Head of caudate nucleus (tissue), 42 donors: ENCODE results near the gene ZNF735.
A peak's percentile ranks its signal among the peaks of the same experiment; 100 is the strongest.
"Not testable (repeated sequence)": the region's sequence is repeated elsewhere in the genome, so short reads cannot be mapped to it uniquely, and the experiment has no call there.

Source experiments
- DNase-seq, 42 donors: peaks; one replicate each; pipeline versions ENCODE4 v3.0.0 to v3.0.0-alpha.2; 2020 to 2021; ENCODE audit warnings: mixed read lengths in 7 of 42
- intact Hi-C: fragments of 100-400 bp; cut with DNase I; formaldehyde crosslinking; loops from one replicate; pipeline ENCODE4 v1.15.0; 2022

The ZNF735 gene

DNA sequence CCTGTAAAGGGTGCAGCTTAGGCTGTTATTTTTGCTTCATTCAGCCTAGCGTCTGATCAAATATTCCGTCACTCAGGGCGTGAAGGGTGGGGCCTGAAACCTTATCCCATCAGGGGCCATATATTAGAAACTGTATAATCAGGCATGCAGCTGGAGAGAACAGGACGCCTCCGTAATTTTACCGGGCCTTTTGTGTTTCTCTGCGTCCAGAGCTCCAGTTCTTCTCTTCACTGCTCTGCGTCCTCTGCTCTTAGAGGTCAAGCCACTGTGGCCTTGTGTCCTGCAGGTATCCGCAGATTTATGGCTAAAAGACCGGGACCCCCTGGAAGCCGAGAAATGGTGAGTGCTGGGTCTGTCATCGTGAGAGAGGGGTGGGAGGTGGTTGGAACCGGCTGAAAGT, at the start of gene ZNF735:
Gene ZNF735, plus strand, starts transcription at position 301 of the 400 bp plus-strand sequence. Its CDS starts 0 bp downstream, at position 301.
- intact Hi-C loops, result no loop called here

DNA sequence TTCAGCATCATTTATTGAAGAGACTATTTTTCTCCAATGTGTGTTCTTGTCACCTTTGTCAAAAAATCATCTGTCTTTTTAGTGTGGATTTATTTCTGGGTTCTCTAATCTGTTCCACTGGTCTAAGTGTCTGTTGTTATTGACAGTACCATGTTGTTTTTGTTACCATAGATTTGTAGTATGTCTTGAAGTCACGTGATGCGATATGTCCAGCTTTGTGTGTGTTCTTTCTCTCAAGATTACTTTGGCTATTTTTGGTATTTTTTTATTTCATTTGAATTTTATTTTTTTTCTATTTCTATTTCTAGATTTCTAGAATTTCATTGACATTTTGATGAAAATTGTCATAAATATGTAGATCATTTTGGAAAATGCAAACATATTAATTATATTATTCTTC, 36.0 kb upstream of the ZNF735 start:
- DNase-seq, intact Hi-C loops: not testable (repeated sequence)

More for the DNA sequence above, at the start of gene ZNF735:
- no peak for DNase-seq

DNA sequence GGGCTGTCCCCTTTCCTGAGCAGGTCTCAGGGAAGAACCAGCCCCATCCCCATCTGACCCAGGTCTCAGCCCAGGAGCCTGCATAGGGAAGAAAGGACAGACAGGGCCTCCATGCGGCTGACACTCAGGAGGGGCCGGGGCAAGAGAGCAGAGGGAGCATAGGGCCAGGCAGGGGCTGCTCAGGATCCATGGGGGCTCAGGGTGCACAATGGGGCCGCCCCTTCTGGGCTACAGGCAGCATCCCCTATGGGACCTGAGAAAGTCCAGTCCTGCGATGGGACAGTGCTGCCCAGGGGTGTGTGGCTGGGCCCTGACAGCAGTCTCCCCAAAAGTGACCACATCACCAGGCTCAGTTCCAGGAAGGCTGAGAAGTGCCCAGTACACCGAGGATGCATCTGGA, 32.7 kb upstream of the ZNF735 start:
- intact Hi-C loops, result no loop called here
- DNase-seq, result no peak

DNA sequence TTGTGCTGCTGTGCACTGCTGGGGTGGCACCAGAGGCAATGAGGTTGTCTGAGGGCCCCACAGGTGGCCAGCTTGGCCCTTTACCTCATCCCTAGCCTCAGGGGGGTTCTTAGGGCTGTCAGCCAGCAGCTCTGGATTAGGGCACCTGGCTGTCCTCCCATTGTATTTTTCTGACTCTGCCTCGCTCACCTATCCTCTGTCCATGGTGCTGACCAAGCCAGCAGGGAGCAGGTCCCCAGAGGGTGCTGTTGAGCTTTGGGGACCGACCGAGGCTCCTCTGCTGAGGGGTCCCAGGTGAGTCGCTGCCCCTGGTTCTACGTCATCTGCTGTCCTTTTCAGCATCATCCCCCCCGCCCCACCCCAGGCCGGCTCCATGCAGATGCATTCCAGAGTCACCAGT, 32.1 kb upstream of the ZNF735 start:
- intact Hi-C loops, result no loop called here
- no peak for DNase-seq

DNA sequence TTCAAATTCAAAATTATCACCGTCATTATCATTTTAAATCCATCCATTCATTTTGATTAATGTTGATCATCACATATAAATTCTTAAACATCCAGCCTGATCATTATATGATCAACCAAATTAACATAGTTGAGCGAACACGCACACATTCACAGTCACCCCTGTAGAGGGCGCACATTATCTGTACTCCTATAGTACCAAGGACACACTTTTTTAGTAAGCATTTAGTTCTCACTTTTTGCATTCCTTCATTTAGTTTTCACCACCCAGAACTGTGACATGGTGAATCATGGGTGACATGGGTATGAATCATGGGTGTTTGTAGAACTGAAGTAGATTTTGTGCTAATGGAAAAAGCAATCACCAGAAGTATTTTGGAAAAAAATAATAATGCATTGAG, 26.0 kb upstream of the ZNF735 start:
- DNase-seq, result no peak
- intact Hi-C loops, result loop anchor here (10.0 kb wide), 1 partner anchor 434 kb away; no protein-coding TSS in a partner anchor

DNA sequence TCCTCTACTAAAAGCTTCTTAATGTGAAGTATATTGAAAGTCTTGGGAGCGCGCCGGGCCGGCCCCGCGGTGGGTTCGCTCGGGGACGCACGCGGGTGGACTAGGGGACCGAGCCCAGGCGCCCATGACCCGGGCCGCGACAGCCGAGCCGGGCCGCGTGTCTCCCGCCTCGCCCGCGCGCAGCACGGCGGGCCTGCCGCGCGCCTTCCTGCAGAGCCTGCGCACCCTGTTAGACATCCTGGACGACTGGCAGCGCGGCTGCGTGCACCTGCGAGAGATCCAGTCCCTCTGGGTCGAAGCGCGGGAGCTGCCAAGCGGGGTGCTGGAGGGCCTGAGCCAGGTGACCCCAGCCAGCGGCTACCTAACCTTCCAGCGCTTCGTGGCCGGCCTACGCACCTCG, 25.4 kb upstream of the ZNF735 start:
- intact Hi-C loops, result loop anchor here (10.0 kb wide), 1 partner anchor 433 kb away; no protein-coding TSS in a partner anchor
- DNase-seq, result no peak

DNA sequence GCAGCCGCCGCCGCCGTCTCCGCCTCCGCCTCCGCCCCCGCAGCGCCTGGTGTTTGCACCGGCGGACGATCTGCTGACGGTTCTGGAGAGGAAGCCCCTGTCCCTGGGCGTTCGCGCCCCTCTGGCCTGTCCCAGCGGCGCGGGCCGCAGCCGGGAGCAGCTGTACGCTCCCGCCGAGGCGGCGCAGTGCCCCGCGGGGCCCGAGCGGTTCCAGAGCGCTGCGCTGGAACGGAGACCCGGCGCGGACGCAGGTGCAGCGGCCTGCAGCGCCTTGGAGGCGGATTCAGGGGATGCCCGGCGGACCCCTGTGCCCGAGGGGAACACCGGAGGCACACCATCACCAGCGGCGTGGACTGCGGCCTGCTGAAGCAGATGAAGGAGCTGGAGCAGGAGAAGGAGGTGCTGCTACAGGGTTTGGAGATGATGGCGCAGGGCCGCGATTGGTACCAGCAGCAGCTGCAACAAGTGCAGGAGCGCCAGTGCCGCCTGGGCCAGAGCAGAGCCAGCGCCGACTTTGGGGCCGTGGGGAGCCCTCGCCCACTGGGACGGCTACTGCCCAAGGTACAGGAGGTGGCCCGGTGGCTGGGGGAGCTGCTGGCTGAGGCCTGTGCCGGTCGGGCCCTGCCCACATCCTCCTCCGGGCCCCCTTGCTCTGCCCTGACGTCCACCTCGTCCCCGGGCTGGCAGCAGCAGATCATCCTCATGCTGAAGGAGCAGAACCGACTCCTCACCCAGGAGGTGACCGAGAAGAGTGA, 24.8 kb upstream of the ZNF735 start:
- no peak for DNase-seq
- intact Hi-C loops, result loop anchor here (10.0 kb wide), 1 partner anchor 433 kb away; no protein-coding TSS in a partner anchor

DNA sequence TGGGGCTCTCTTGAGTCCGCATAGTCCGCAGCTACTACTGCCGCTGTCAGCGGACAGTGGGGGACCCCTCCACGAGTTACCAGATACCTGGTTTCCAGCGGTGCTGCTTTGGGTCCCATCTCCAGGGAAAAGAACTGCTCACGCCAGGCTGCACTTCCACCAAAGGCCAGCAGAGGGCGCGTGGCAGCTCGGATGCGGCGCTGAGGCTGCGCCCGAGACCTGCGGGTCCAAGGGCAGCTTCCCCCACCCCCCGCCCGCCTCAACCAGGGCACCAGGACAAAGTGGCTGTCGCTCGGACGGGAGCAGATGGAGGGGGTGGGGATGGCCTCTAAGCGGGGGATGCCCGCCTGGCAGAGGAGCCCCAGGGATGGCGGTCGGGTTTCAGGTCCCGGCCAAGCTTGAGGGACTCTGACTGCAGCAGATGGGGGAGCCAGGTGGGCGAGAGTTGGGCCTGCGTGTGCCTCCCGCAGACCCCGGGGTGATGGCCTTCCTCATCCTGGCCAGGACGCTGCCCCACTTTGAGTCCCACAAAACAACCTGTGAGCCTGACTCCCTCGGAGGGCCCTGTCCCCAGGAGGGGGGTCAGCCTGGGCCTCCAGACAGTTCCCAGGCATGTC, 23.8 kb upstream of the ZNF735 start:
- intact Hi-C loops, result loop anchor here (10.0 kb wide), 1 partner anchor 432 kb away; no protein-coding TSS in a partner anchor
- peak in 40 of 42 donors; percentile 4 to 84 (median 62) for DNase-seq

DNA sequence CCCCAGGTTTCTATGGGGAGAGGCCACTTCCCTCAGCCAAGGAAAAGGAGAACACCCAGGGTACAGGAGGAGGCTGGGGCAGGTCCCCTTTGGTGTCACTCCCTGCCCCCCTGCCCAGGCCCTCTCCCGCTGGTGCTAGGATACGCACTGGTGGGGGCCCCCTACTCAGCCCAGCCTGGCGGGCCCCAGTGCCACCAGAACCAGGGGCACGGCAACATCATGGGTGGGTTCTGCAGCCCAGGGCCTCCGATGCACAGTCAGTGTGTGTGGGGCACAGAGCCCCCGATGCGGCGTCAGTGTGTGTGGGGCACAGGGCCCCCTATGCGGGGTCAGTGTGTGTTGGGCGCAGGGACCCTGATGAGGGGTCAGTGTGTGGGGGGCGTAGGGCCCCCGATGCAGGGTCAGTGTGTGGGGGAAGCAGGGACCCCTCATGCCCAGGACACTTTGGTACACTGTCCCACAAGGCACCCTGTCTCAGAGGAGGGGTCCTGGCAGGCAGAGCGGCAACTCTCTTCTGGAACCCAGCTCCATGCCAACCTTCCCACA, 23.1 kb upstream of the ZNF735 start:
- no peak for DNase-seq
- intact Hi-C loops, result loop anchor here (10.0 kb wide), 1 partner anchor 431 kb away; no protein-coding TSS in a partner anchor

DNA sequence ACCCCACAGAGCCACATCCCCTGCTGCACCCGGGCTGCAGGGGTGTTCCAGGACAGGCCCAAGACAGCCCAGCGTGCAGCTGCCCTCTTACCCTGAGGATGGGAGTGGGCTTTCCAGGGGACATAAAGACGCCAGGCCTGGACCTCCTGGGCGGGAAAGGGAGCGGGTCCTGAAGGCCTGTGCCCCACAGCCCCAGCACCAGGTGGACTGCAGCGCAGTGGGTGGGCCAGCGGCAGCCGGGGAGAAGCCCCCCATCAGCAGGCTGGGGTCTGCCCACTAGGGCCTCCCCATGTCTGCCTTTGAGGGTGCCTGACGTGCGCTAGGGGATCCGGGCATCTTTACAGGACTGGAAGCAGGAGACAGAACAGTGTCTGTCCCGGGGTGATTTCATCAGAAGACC, 22.6 kb upstream of the ZNF735 start:
- intact Hi-C loops, result loop anchor here (10.0 kb wide), 1 partner anchor 430 kb away; no protein-coding TSS in a partner anchor
- DNase-seq, result no peak

DNA sequence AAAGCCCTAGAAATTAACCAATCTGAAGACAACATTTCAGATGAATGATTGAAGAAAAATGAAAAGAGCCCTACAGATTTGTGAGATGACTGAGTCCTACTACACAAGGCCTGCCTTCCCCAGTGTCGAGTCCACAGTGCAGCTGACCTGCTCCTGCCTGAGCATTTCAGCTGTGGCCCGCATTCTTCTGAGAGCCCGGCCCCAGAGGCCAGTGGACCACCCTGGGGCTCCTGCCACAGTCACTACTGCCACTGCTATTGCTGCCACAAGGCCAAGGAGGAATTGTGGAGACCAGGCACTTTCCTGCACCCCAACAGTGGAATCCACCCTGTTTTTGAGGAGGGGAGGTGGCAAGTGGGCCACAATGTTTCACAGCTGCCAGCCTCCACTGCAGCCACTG, 19.6 kb upstream of the ZNF735 start:
- no peak for DNase-seq

DNA sequence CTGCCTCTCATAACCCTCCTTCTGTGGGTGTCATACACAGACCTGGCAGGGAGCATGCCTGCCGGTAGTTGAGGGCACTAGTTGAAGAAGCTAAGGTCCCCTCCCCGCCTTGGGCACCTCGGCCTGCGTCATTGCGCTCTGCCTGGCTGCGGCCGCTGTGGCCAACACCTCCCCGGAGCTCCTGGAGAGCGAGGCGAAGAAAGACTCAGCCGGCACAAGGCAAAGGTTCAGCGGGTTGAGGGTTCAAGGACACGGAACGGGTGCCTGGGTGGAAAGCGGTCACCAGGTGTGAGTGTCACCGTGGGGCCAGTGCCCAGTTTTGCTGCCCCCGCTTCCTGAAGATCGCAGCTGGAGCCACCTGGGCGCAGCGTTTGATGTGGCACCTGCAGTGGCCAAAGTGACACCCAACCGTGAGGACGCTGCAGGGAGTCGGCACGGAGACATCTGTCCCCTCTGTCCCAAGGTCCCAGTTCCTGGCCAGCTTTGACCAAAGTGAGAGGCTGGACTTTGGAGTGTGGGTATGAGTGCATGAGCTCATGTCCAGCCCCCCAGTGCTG, 14.8 kb upstream of the ZNF735 start:
- intact Hi-C loops, result no loop called here
- no peak for DNase-seq

More for the DNA sequence above, 19.6 kb upstream of the ZNF735 start:
- intact Hi-C loops, result loop anchor here (10.0 kb wide), 1 partner anchor 427 kb away; no protein-coding TSS in a partner anchor

DNA sequence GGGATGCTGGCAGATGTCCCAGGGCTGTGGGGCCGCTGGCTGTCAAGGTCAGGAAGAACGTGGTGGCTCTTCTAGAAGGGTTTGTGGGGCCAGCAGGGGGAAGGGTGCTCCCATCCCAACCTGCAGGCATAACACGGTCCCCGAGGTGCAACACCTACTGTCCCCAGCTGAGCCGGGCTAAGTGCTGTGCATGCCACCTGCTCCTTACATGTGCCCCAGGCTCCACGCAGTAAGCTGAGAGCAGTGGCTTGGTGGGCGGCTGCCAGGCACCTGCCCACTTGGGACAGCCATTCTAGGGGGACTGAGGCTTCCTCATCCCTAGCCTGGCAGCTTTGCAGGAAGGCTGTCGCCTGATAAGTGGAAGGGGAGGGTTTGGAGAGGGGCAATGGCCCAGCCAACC, 14.2 kb upstream of the ZNF735 start:
- intact Hi-C loops, result no loop called here
- DNase-seq, result no peak

DNA sequence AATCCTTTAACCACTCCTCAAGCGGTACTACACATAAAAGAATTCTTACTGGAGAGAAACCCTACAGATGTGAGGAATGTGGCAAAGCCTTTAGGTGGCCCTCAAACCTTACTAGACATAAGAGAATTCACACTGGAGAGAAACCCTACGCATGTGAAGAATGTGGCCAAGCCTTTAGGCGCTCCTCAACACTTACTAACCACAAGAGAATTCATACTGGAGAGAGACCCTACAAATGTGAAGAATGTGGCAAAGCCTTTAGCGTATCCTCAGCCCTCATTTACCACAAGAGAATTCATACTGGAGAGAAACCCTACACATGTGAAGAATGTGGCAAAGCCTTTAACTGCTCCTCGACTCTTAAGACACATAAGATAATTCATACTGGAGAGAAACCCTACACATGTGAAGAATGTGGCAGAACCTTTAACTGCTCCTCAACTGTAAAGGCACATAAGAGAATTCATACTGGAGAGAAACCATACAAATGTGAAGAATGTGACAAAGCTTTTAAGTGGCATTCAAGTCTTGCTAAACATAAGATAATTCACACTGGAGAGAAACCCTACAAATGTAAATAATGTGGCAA, 12.8 kb downstream of the ZNF735 start:
- DNase-seq, intact Hi-C loops: not testable (repeated sequence)

DNA sequence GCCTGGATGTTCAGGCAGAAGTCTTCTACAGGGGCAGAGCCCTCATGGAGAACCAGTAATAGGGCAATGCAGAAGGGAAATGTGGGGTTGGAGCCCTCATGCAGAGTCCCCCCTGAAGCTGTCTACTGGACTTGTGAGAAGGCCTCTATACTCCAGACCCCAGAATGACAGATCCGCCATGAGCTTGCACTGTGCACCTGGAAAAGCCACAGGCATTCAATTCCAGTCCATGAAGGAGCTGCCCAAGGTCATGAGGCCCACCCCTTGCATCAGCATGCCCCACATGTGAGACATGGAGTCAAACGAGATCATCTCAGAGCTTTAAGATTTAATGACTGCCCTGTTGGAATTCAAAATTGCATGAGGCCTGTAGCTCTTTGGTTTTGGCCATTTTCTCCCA, 16.4 kb downstream of the ZNF735 start:
- no peak for DNase-seq
- intact Hi-C loops, result no loop called here

DNA sequence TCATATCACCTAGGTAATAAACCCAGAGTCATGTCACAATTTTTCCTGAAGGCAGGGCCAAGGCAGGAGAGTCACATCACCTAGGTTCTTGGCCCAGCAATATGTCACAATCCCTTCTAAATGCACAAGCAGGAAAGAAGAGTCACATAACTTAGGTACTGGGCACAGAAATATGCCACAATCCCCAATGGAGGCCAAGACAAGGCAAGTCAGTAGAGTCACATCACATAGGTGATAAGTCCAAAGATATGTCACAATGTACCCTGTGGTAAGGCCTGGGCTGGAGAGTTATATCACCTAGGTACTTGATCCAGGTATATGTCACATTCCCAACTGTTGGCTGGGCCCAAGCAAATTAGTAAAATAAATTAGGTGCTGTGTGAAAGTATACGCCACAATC, 21.2 kb downstream of the ZNF735 start, which contains the start of gene ZNF679:
Gene ZNF679, plus strand, starts transcription at position 301 of the 400 bp plus-strand sequence. CDS start 20,644 bp downstream, outside the sequence.
- intact Hi-C loops, DNase-seq: not testable (repeated sequence)

DNA sequence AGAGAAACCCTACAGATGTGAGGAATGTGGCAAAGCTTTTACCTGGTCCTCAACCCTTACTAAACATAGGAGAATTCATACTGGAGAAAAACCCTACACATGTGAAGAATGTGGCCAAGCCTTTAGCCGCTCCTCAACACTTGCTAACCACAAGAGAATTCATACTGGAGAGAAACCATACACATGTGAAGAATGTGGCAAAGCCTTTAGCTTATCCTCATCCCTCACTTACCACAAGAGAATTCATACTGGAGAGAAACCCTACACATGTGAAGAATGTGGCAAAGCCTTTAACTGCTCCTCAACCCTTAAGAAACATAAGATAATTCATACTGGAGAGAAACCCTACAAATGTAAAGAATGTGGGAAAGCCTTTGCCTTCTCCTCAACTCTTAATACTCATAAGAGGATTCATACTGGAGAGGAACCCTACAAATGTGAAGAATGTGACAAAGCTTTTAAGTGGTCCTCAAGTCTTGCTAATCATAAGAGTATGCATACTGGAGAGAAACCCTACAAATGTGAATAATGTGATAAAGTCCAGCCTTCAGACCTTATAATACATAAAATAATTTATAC, 59.4 kb downstream of the ZNF735 start:
- intact Hi-C loops, result no loop called here
- no peak for DNase-seq
